Measurements from ENCODE around the gene NUDT3. TPM values are rescaled to one million over a fixed set of nuclear protein-coding genes. Genes with fewer than 3 reads are reported as not detected.

NUDT3 gene
- total RNA-seq, 1 experiment from 2014 or later, result 48.4 TPM

- no peak overlapping the region for H3K4me3 Mint-ChIP-seq (ENCODE audit: low read depth, unreplicated experiment)
- DNase-seq, result no peak
- peaks cover 5% of the 10 kb centered on the region for H3K36me3 Mint-ChIP-seq (ENCODE audit: insufficient read depth, unreplicated experiment)
- CTCF ChIA-PET, result interaction anchor here (0.7 to 0.8 kb wide), 2 partner anchors 15 to 112 kb away, joined by 3 read pairs; no protein-coding TSS in a partner anchor
- peaks cover 35% of the 10 kb centered on the region for H3K4me1 Mint-ChIP-seq (ENCODE audit: low read depth, unreplicated experiment)
- H3K27ac Mint-ChIP-seq (ENCODE audit: unreplicated experiment), result no peak overlapping the region
- no TSS peak for BruUV-seq (replicated peaks)
- H3K27me3 Mint-ChIP-seq (ENCODE audit: unreplicated experiment), result no peaks in the 10 kb centered on the region
- intact Hi-C loops (cut with micrococcal nuclease; ENCODE audit: unreplicated experiment), result no loop called here
- H3K9me3 Mint-ChIP-seq (ENCODE audit: low read depth, unreplicated experiment), result no peaks in the 10 kb centered on the region
- TF ChIP-seq CTCF (IDR thresholded peaks at IDR 0.05; ENCODE audit: unreplicated experiment), result no peak
Measured at GRCh38 chr6:34304164-34304563, 88.3 kb downstream of the NUDT3 start.

- no peak for DNase-seq
- intact Hi-C loops (cut with micrococcal nuclease; ENCODE audit: unreplicated experiment), result no loop called here
- H3K27me3 Mint-ChIP-seq (ENCODE audit: unreplicated experiment), result no peaks in the 10 kb centered on the region
Measured at GRCh38 chr6:34302929-34303328, 89.5 kb downstream of the NUDT3 start.

GRCh38 chr6:34301408-34301807, 91.1 kb downstream of the NUDT3 start:
- H3K27ac Mint-ChIP-seq (ENCODE audit: unreplicated experiment), result no peak overlapping the region
- H3K36me3 Mint-ChIP-seq (ENCODE audit: insufficient read depth, unreplicated experiment), result peaks cover 5% of the 10 kb centered on the region
- no peaks in the 10 kb centered on the region for H3K9me3 Mint-ChIP-seq (ENCODE audit: low read depth, unreplicated experiment)
- TF ChIP-seq CTCF (IDR thresholded peaks at IDR 0.05; ENCODE audit: unreplicated experiment), result no peak
- H3K4me3 Mint-ChIP-seq (ENCODE audit: low read depth, unreplicated experiment), result no peak overlapping the region
- intact Hi-C loops (cut with micrococcal nuclease; ENCODE audit: unreplicated experiment), result no loop called here
- CTCF ChIA-PET, result interaction anchor here (0.7 to 1.4 kb wide), 3 partner anchors 9 to 114 kb away, joined by 3 to 8 read pairs (median 5); no protein-coding TSS in a partner anchor
- BruUV-seq (replicated peaks), result no TSS peak
- peaks cover 25% of the 10 kb centered on the region for H3K4me1 Mint-ChIP-seq (ENCODE audit: low read depth, unreplicated experiment)
- DNase-seq, result no peak
- H3K27me3 Mint-ChIP-seq (ENCODE audit: unreplicated experiment), result no peaks in the 10 kb centered on the region

More at GRCh38 chr6:34302929-34303328, 89.5 kb downstream of the NUDT3 start:
- Mint-ChIP-seq H3K4me1 (ENCODE audit: low read depth, unreplicated experiment) (peaks cover 25% of the 10 kb centered on the region), H3K27ac (ENCODE audit: unreplicated experiment) (no peak overlapping the region), H3K36me3 (ENCODE audit: insufficient read depth, unreplicated experiment) (peaks cover 5% of the 10 kb centered on the region), H3K4me3 (ENCODE audit: low read depth, unreplicated experiment) (no peak overlapping the region), H3K9me3 (ENCODE audit: low read depth, unreplicated experiment) (no peaks in the 10 kb centered on the region)
- TF ChIP-seq CTCF (IDR thresholded peaks at IDR 0.05; ENCODE audit: unreplicated experiment), result no peak
- CTCF ChIA-PET, result interaction anchor here (0.6 to 0.8 kb wide), 2 partner anchors 27 to 112 kb away, joined by 4 read pairs; no protein-coding TSS in a partner anchor
- BruUV-seq (replicated peaks), result no TSS peak

- H3K4me1 Mint-ChIP-seq (ENCODE audit: low read depth, unreplicated experiment), result peaks cover 14% of the 10 kb centered on the region
- peaks cover 12% of the 10 kb centered on the region for H3K36me3 Mint-ChIP-seq (ENCODE audit: insufficient read depth, unreplicated experiment)
- H3K27ac Mint-ChIP-seq (ENCODE audit: unreplicated experiment), result no peak overlapping the region
- intact Hi-C loops (cut with micrococcal nuclease; ENCODE audit: unreplicated experiment), result no loop called here
- H3K9me3 Mint-ChIP-seq (ENCODE audit: low read depth, unreplicated experiment), result no peaks in the 10 kb centered on the region
- TF ChIP-seq CTCF (IDR thresholded peaks at IDR 0.05; ENCODE audit: unreplicated experiment), result no peak
- CTCF ChIA-PET, result interaction anchor here (0.5 to 1.4 kb wide), 3 partner anchors 10 to 471 kb away, joined by 5 to 8 read pairs (median 7); no protein-coding TSS in a partner anchor
- no peaks in the 10 kb centered on the region for H3K27me3 Mint-ChIP-seq (ENCODE audit: unreplicated experiment)
- H3K4me3 Mint-ChIP-seq (ENCODE audit: low read depth, unreplicated experiment), result no peak overlapping the region
- BruUV-seq (replicated peaks), result no TSS peak
- DNase-seq, result no peak
Measured at GRCh38 chr6:34300332-34300751, 92.1 kb downstream of the NUDT3 start.
